GM19351 (cell line): ENCODE measurements around the gene SNTG2.

Source experiments
- ATAC-seq: cut with Tn5 transposase; IDR thresholded peaks from one replicate; pipeline ENCODE4 v1.9.1; 2021; ENCODE audit warnings: mild to moderate bottlenecking, moderate library complexity; ENCODE audit not compliant: unreplicated experiment

The SNTG2 gene

GRCh38 chr2:1168846-1169245 is 218.2 kb downstream of the SNTG2 start:
- no peak for ATAC-seq

DNA sequence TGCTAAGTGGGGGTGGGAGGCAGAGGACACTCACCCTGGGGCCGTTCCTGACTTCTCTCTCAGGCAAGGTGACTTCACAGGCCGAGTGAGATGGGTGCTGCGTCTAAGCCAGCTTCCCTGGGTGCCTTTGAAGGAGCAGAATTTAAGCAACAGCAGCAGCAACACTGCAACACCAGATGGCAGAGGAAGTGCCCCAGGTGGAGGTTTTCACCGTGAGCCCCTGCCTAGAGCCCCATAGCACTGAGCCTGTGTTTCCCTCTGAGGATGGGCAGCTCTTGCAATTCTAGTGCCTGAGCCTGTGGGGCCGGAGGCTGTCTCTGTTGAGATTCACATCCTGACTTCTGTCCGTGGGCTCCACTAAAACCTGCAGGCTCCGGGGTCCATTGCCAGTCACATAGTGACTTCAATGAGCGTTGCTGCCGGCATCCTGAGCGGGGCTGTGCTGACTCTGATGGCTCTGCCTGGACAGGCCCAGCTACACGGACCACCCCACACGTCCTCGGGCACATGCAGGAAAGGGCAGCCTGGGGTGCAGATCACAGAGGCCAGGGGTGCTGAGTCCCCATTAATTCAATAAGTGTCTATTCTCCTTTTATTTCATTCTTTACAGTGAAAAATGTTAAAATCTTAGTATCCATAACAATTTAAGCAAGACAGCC is 218.8 kb downstream of the SNTG2 start:
- no peak for ATAC-seq

GRCh38 chr2:1170241-1170640 is 219.6 kb downstream of the SNTG2 start:
- ATAC-seq: no peak

DNA sequence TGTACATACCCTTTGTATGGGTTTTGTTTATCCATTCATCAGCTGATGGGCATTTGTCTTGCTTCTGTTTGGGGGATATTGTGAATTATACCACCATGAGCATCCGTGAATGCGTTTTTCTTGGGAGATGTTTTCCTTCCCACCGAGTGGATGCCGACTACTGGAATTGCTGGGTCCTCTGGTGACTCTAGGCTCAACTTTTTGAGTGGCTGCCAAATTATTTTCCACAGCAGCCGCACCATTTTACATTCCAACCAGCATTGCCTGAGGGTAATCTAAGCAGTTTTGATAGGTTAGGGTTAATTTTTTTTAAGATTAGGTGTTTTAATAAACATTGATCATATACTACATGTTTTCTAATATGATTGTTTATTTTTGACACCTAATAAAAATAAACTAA is 220.1 kb downstream of the SNTG2 start:
- no peak for ATAC-seq

DNA sequence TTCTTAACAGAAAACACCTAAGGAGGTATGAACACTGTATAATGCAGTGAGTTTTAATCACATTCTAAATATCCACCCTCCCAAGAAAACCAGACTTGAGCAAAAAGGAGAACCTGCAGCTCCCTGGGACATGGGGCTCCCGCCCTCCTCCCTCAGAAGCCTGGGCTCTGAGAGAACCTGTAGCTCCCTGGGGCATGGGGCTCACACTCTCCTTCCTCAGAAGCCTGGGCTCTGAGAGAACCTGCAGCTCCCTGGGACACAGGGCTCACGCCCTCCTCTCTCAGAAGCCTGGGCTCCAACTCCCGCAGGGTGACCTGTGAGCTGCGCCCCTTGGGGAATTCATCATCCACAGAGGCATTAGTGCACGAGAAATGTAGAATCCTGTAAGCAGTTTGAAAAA is 222.9 kb downstream of the SNTG2 start:
- ATAC-seq: no peak

GRCh38 chr2:1181893-1182292 is 231.2 kb downstream of the SNTG2 start:
- no peak for ATAC-seq

DNA sequence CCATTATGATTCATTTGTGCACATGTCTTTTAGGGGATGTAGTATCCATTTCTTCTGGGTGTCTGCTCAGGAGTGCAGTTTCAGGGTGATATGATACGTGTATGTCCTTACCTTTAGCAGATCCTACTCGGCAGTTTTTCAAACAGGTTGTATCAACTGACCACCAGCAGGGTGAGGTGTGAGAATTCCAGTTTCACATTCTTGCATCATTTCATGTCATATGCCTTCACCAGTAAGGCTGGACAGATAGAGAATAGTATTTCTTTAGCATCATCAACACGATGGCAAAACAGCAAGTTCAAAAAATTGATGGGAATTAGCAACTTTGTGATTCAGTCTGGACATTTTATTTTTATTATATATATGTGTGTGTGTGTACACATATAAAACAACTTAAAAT is 232.7 kb downstream of the SNTG2 start:
- ATAC-seq: no peak

DNA sequence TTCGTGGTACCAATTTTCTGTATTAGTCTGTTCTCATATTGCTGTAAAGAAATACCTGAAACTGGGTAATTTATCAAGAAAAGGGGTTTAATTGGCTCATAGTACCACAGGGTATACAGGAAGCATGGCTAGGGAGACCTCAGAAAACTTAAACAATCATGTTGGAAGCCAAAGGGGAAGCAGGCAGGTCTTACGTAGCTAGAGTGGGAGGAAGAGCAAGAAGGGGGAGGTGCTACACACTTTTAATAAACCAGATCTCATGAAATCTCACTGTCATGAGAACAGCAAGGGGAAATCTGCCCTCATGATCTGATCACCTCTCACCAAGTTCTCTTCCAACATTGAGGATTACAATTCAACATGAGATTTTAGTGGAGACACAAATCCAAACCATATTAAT is 235.8 kb downstream of the SNTG2 start:
- no peak for ATAC-seq

GRCh38 chr2:1187189-1187588 is 236.5 kb downstream of the SNTG2 start:
- no peak for ATAC-seq

DNA sequence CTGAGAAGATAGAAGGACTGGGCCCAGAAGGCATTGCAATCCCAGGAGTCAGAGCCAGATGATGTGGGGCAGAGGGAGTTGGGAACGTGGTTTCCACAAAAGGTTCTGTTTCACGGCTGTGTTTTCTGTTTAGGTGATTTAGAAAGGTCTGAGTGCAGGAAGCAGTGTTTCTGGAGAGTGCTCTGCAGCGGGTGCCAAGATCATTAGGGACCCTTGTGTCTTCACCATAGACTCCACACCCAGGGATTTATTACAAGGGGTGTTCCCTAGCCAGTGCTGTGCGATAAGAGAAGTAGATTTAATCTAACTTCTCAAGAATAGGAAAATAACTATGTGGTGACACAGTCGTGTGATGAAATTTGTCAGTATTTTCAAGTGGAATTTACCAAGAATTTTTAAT is 241.5 kb downstream of the SNTG2 start:
- no peak for ATAC-seq

DNA sequence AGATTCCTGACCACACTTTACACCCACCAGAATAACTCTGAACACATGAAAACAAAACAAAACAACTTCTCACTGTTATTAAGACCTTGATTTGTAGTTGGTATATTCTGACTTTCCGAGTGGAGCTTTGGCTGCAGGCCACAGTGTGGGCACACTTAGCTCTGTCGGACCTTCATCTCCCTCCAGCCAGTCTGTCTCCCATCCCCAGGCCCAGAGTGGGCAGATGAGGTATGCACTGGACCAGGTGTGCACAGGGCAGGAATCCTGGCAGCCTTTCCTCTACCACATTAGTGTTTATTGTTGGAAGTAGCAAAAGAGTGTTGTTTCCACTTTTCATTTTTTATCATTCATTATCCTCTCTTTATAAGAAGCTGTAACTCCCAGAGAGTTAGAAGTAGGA is 243.2 kb downstream of the SNTG2 start:
- no peak for ATAC-seq

GRCh38 chr2:1203772-1204171 is 253.1 kb downstream of the SNTG2 start:
- ATAC-seq: no peak

DNA sequence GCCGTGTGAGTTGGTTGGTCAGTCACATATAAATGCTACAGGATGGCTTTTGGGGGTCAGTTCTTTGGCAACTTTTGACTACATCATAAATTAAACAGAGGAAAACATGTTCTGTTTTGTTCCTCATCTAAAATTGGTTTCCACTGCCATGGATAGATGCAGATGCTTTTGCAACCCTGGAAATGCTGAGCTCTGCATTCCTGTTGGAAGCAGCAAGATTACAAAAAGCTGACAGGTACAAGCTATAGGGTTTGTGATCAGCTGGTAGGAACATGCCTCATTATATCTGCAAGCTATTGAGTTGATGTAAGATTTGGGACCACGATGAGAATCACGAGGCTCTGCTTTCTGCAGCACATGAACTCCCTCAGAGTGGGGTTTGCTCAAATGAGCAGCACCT is 255.2 kb downstream of the SNTG2 start:
- no peak for ATAC-seq

DNA sequence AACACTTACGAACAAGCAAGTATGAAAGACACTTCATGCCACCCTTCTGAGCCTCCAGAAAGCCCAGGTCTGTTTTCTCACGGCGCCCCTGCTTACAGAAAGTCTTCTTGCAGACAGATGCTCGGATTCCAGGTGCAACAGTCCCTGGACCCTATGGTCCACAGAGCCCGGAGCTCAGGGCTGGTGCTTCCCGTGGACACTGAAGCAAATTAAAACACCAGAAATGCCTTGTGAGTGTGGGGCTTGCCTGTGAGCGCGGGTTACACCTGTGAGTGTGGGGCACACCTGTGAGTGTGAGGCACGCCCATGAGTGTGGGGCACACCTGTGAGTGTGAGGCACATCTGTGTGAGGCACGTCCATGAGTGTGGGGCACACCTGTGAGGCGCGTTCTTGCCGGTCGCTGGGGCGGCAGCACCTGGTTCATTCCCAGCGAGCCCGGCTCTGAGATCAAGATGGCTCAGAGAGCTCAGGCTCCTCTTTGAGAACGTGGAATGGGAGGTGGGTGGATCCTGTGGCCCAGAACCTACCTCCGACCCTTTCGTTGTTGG is 257.4 kb downstream of the SNTG2 start:
- ATAC-seq: no peak

- ATAC-seq: no peak
Measured at GRCh38 chr2:1208522-1208921, 257.9 kb downstream of the SNTG2 start.

DNA sequence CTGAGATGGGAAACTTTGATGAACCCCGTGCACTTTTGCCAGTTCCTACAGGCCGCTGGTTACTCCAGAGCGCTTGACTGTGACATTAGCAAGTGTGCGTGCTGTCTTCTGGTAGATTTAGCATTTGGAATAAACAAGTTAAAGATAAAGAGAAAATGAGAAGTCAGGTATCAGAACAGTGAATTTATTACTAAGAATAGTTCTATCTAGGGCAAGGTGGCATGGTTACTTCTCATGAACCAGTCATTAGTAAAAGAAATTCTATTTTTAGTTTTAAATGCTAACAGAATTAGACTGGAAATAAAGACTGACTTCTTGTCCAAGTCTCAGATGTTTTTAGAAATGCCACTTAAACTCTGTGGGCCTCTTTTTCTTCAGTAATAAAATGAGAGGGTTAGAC is 258.6 kb downstream of the SNTG2 start:
- no peak for ATAC-seq

DNA sequence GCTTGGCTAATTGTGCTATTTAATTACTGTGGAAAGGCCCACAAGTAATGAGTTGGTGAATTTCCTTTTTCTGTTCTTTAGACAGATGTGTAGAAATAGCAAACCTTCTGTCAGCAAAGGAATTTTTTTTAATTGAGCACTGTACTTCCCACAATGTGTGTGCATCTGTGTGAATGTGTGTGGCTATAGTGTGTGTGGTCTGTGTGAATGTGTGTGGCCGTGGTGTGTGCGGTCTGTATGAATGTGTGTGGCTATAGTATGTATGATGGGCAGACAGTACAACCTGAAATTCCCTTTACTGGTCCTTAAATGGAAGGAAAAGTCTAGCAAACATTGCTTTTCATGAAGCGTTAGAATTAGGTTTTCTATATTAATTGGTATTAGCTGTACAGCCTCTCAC is 259.1 kb downstream of the SNTG2 start:
- ATAC-seq: no peak

- no peak for ATAC-seq
Measured at GRCh38 chr2:1210352-1210751, 259.7 kb downstream of the SNTG2 start.

- ATAC-seq: no peak
Measured at GRCh38 chr2:1219901-1220573, 269.4 kb downstream of the SNTG2 start.

DNA sequence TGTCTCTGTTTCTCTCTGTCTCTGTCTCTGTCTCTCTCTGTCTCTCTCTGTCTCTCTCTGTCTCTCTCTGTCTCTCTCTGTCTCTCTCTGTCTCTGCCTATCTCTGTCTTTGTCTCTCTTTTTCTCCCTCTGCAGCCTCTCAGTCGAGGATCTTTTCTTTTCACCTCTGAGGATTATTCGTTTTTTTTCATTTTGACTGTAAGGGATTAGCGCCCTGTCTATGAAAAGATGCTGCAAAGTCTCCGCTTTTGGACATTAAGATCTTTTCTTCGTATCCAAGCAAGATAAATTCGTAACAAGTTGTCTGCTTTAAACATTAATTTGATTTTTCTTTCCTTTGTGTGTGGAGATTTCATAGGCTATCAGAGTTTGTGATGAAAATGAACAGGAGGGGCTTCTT is 271.4 kb downstream of the SNTG2 start:
- no peak for ATAC-seq

DNA sequence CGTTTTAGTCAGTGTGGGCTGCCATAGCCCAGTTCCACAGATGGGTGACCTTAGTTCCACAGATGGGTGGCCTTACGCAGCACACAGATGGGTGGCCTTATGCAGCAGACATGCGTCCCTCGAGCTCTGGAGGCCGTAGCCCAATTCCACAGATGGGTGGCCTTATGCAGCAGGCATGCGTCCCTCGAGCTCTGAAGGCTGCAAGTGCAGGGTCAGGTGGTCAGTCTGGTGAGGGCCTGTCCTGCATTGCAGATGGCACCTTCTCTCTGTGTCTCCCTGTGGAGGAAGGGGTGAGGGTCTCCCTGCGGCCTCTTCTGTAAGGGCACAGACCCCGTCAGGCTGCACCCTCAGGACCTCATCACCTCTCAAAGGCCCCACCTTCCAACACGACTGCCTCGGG is 273.1 kb downstream of the SNTG2 start:
- no peak for ATAC-seq

DNA sequence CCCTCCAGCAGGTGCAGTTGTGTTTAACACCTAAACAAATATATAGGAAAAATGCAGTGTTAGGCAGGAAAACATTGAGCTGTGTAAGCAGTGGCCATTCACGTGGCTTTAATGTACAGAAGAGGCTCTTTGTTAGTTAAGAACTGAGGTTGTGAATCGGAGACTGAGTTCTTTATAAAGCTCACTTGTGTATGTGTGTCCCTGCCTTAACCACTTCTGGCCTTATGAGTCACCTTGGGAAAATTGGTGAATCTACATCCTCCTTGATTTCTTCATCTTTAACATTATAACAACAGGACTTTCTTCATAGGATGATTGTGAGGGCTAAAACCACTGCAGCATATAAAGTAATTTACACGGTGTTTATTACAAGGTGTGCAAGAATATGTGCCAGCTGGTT is 274.3 kb downstream of the SNTG2 start:
- ATAC-seq: no peak

GRCh38 chr2:1226766-1227165 is 276.1 kb downstream of the SNTG2 start:
- ATAC-seq: no peak
